CD4-positive, alpha-beta T cell treated with Interferon alpha-2 for 1 hour (primary cell): ENCODE results near the gene C4orf17.
A peak's percentile ranks its signal among the peaks of the same experiment; 100 is the strongest.
"Not testable (repeated sequence)": the region's sequence is repeated elsewhere in the genome, so short reads cannot be mapped to it uniquely, and the experiment has no call there.

Source experiments
- DNase-seq, 2 donors: peaks; one replicate each; pipeline ENCODE4 v3.0.0-alpha.2; 2020 to 2022

C4orf17 gene

GRCh38 chr4:99510721-99511120, at the start of gene C4orf17:
Gene C4orf17 (plus strand): TSS chr4:99511021. CDS start chr4:99513082, 2,061 bp downstream.
- DNase-seq = no peak

GRCh38 chr4:99461623-99462401, 49.0 kb upstream of the C4orf17 start:
- DNase-seq = no peak

GRCh38 chr4:99462875-99463464, 47.9 kb upstream of the C4orf17 start:
- peak; percentile 19 to 59 for DNase-seq

- DNase-seq = no peak
These were observed 47.3 kb upstream of the C4orf17 start for GRCh38 chr4:99463566-99463965.

GRCh38 chr4:99467887-99468286, 42.9 kb upstream of the C4orf17 start:
- no peak for DNase-seq

- DNase-seq = no peak
These were observed 41.9 kb upstream of the C4orf17 start for GRCh38 chr4:99468889-99469288.

GRCh38 chr4:99471349-99471748, 39.5 kb upstream of the C4orf17 start:
- no peak for DNase-seq

- DNase-seq = no peak
These were observed 38.9 kb upstream of the C4orf17 start for GRCh38 chr4:99471896-99472295.

GRCh38 chr4:99473131-99473530, 37.7 kb upstream of the C4orf17 start:
- DNase-seq = no peak

GRCh38 chr4:99483636-99484035, 27.2 kb upstream of the C4orf17 start:
- no peak for DNase-seq

- no peak for DNase-seq
These were observed 25.6 kb upstream of the C4orf17 start for GRCh38 chr4:99485212-99485611.

- not testable (repeated sequence) for DNase-seq
These were observed 24.2 kb upstream of the C4orf17 start for GRCh38 chr4:99486648-99487047.

- no peak for DNase-seq
These were observed 20.5 kb upstream of the C4orf17 start for GRCh38 chr4:99490286-99490685.

- no peak for DNase-seq
These were observed 5.9 kb upstream of the C4orf17 start for GRCh38 chr4:99504804-99505502.

- no peak for DNase-seq
These were observed 4.0 kb upstream of the C4orf17 start for GRCh38 chr4:99506781-99507180.

- DNase-seq = no peak
These were observed 3.5 kb upstream of the C4orf17 start for GRCh38 chr4:99507349-99507748.

- DNase-seq = peak in 1 of 2 donors; percentile 21
These were observed 3.1 kb upstream of the C4orf17 start for GRCh38 chr4:99507762-99508161.

- no peak for DNase-seq
These were observed 7.9 kb downstream of the C4orf17 start for GRCh38 chr4:99518601-99519295.

GRCh38 chr4:99529228-99529627, 18.4 kb downstream of the C4orf17 start:
- DNase-seq = no peak

- DNase-seq = no peak
These were observed 19.1 kb downstream of the C4orf17 start for GRCh38 chr4:99529956-99530355.

- DNase-seq = not testable (repeated sequence)
These were observed 23.9 kb downstream of the C4orf17 start for GRCh38 chr4:99534699-99535098.

- no peak for DNase-seq
These were observed 25.4 kb downstream of the C4orf17 start for GRCh38 chr4:99536271-99536670.

GRCh38 chr4:99536848-99537247, 26.0 kb downstream of the C4orf17 start:
- no peak for DNase-seq
